Mammary epithelial cell (primary cell): Measurements from ENCODE around the gene SH3BP1.

Source experiments
- CTCF ChIP-seq, 2 donors: IDR thresholded peaks in 1 of 2; conservative IDR thresholded peaks in 1 of 2; 2 replicates each; pipeline ENCODE4 v1.5.1; 2011 to 2012; ENCODE audit warnings: inconsistent platforms in 2 of 2, low read length in 2 of 2, mild to moderate bottlenecking in 2 of 2, control low read depth in 1 of 2, low read depth in 1 of 2; ENCODE audit not compliant: insufficient read depth in 1 of 2; ENCODE audit errors: extremely low read depth in 1 of 2
- EZH2 ChIP-seq: IDR thresholded peaks from 2 replicates; pipeline ENCODE4 v1.6.1; 2012; ENCODE audit warnings: low read length, inconsistent platforms, borderline replicate concordance

GRCh38 chr22:37591823-37592404, 47.6 kb upstream of the SH3BP1 start:
- TF ChIP-seq EZH2 (no peak), CTCF (conservative IDR thresholded peaks at IDR 0.05 in 1 of 2, IDR thresholded peaks at IDR 0.05 in 1 of 2; ENCODE audit: extremely low read depth in 1 of 2, insufficient read depth in 1 of 2, low read depth in 1 of 2, low read length in 2 of 2) (no peak)
